ENCODE data around the gene NCS1. TPM values are rescaled to one million over a fixed set of nuclear protein-coding genes. Genes with fewer than 3 reads are reported as not detected.

Gene NCS1
- polyA plus RNA-seq, 3 donors: not detected

DNA sequence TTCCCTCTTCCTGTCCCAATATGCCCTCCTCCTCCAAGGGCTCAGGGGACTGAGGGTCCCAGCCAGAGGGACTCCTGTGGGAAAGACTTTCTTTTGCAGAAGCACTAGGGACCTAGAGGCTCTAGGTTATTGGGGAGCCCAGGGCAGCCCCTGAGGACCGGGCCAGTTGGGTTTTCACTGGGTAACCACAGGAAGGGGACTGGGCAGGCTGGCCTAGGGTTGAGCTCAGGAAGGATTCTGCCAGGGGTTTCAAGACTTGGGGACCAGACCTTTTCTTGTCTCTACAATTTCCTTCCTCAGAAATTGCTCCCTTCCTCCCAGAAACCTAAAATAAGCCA is 69.0 kb downstream of the NCS1 start:
- WGBS (ENCODE audit: insufficient coverage): 100% methylated on average over 1 of the region's 1 CpG
- Histone ChIP-seq H3K4me2 (replicated peaks; ENCODE audit: extremely low read depth, low read length, poor library complexity, severe bottlenecking) (peak overlapping the region; percentile 29), H3K36me3 (replicated peaks in 1 of 2; ENCODE audit: control insufficient read depth in 1 of 2, insufficient read depth in 2 of 2, low read length in 2 of 2) (no peaks in the 10 kb centered on the region), H3K79me2 (ENCODE audit: insufficient read depth, low read length) (no peaks in the 10 kb centered on the region), H3K4me3 (replicated peaks in 1 of 3; ENCODE audit: low read depth in 2 of 3, low read length in 3 of 3) (no peak overlapping the region), H3K27ac (ENCODE audit: low read depth in 1 of 2, low read length in 2 of 2) (no peak overlapping the region), H3K27me3 (ENCODE audit: control insufficient read depth in 2 of 2, insufficient read depth in 2 of 2, low read length in 2 of 2) (no peaks in the 10 kb centered on the region), H2AFZ (ENCODE audit: insufficient read depth, low read depth, low read length, poor library complexity, severe bottlenecking) (peak overlapping the region; percentile 77), H3K9ac (ENCODE audit: insufficient read depth, low read length, poor library complexity, severe bottlenecking) (no peak overlapping the region), H3K9me3 (replicated peaks in 1 of 2; ENCODE audit: control insufficient read depth in 1 of 2, insufficient read depth in 1 of 2, low read length in 2 of 2) (no peaks in the 10 kb centered on the region), H3K4me1 (ENCODE audit: control insufficient read depth in 1 of 2, insufficient read depth in 2 of 2, low read length in 2 of 2) (peaks cover 1 to 15% of the 10 kb centered on the region in 2 donors), H4K20me1 (ENCODE audit: insufficient read depth, low read length) (no peaks in the 10 kb centered on the region)
- intact Hi-C loops (cut with micrococcal nuclease): no loop called here
- Mint-ChIP-seq H3K4me3 (no peak overlapping the region), H3K27ac (peak overlapping the region in 1 of 7 donors; percentile 50), H3K36me3 (no peaks in the 10 kb centered on the region), H3K27me3 (ENCODE audit: low read depth in 3 of 3) (peaks cover 2 to 10% (median 7%) of the 10 kb centered on the region in 3 donors), H3K9me3 (peaks cover 0 to 2% (median 0%) of the 10 kb centered on the region in 7 donors), H3K4me1 (peaks cover 14% of the 10 kb centered on the region)
- DNase-seq: no peak
- TF ChIP-seq, protein P1, sequence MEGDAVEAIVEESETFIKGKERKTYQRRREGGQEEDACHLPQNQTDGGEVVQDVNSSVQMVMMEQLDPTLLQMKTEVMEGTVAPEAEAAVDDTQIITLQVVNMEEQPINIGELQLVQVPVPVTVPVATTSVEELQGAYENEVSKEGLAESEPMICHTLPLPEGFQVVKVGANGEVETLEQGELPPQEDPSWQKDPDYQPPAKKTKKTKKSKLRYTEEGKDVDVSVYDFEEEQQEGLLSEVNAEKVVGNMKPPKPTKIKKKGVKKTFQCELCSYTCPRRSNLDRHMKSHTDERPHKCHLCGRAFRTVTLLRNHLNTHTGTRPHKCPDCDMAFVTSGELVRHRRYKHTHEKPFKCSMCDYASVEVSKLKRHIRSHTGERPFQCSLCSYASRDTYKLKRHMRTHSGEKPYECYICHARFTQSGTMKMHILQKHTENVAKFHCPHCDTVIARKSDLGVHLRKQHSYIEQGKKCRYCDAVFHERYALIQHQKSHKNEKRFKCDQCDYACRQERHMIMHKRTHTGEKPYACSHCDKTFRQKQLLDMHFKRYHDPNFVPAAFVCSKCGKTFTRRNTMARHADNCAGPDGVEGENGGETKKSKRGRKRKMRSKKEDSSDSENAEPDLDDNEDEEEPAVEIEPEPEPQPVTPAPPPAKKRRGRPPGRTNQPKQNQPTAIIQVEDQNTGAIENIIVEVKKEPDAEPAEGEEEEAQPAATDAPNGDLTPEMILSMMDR (IDR thresholded peaks at IDR 0.05): no peak

DNA sequence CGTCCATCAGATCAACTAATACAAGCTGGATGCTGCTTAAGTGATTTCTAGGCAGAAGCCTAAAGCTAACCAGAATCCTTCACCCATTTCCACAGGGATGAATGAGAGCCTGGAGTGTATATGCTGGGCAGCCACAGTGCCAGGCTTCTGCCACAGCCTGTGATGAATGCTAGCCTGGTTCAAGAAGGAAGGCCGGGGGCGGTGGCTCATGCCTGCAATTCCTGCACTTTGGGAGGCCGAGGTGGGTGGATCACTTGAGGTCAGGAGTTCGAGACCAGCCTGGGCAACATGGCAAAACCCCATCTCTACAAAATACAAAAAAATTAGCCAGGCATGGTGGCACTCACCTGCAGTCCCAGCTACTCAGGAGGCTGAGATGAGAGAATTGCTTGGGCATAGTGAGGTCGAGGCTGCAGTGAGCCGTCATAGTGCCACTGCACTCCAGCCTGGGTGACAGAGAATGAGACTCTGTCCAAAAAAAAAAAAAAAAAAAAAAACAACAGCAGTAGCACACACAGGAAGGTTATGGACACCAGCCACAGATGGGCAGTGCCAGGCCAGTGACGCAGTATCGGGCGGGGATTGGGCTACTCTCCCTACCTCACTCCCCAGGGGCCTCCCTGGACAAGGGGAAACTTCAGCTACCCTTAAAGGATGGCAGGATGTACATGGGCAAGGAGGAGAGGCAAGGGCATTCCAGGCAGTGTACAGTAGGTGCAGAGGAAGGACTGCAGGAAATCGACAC is 70.2 kb downstream of the NCS1 start:
- H3K36me3 Mint-ChIP-seq: no peaks in the 10 kb centered on the region
- H3K4me3 ChIP-seq (replicated peaks in 1 of 3; ENCODE audit: low read depth in 2 of 3, low read length in 3 of 3): no peak overlapping the region
- no peak for DNase-seq
- TF ChIP-seq, protein P1 (IDR thresholded peaks at IDR 0.05): no peak
- no peaks in the 10 kb centered on the region for H3K27me3 ChIP-seq (ENCODE audit: control insufficient read depth in 2 of 2, insufficient read depth in 2 of 2, low read length in 2 of 2)
- H3K9me3 ChIP-seq (replicated peaks in 1 of 2; ENCODE audit: control insufficient read depth in 1 of 2, insufficient read depth in 1 of 2, low read length in 2 of 2): no peaks in the 10 kb centered on the region
- H3K27ac Mint-ChIP-seq: peak overlapping the region in 1 of 7 donors; percentile 42
- H3K36me3 ChIP-seq (replicated peaks in 1 of 2; ENCODE audit: control insufficient read depth in 1 of 2, insufficient read depth in 2 of 2, low read length in 2 of 2): no peaks in the 10 kb centered on the region
- H3K4me1 Mint-ChIP-seq: peaks cover 14% of the 10 kb centered on the region
- WGBS (ENCODE audit: insufficient coverage): 100% methylated on average over 2 of the region's 11 CpGs
- intact Hi-C loops (cut with micrococcal nuclease): no loop called here
- no peak overlapping the region for H3K27ac ChIP-seq (ENCODE audit: low read depth in 1 of 2, low read length in 2 of 2)
- no peak overlapping the region for H3K9ac ChIP-seq (ENCODE audit: insufficient read depth, low read length, poor library complexity, severe bottlenecking)
- H3K27me3 Mint-ChIP-seq (ENCODE audit: low read depth in 3 of 3): peaks cover 2 to 10% (median 5%) of the 10 kb centered on the region in 3 donors
- H3K4me1 ChIP-seq (ENCODE audit: control insufficient read depth in 1 of 2, insufficient read depth in 2 of 2, low read length in 2 of 2): peaks cover 0 to 13% of the 10 kb centered on the region in 2 donors
- peak overlapping the region in 1 of 2 donors; percentile 65 for H3K4me3 Mint-ChIP-seq
- H2AFZ ChIP-seq (ENCODE audit: insufficient read depth, low read depth, low read length, poor library complexity, severe bottlenecking): peak overlapping the region; percentile 72
- no peaks in the 10 kb centered on the region for H3K79me2 ChIP-seq (ENCODE audit: insufficient read depth, low read length)
- H3K9me3 Mint-ChIP-seq: peaks cover 0 to 2% (median 0%) of the 10 kb centered on the region in 7 donors
- peak overlapping the region; percentile 49 for H3K4me2 ChIP-seq (replicated peaks; ENCODE audit: extremely low read depth, low read length, poor library complexity, severe bottlenecking)
- no peaks in the 10 kb centered on the region for H4K20me1 ChIP-seq (ENCODE audit: insufficient read depth, low read length)
